Uterus (tissue), 4 donors: ENCODE measurements around the gene C1orf94. TPM values are rescaled to one million over a fixed set of nuclear protein-coding genes. Genes with fewer than 3 reads are reported as not detected.

Source experiments
- DNase-seq, 2 donors: peaks; one replicate each; pipeline ENCODE4 v3.0.0-alpha.2; 2019 to 2020
- H3K27ac ChIP-seq, 2 donors: fragments of 200-600 bp; sonication (generic); 1 replicate in 1 of 2; 2 replicates in 1 of 2; pipeline ENCODE4 v1.5.1; 2016 to 2018
- H3K27me3 ChIP-seq, 2 donors: fragments of 200-600 bp; sonication (generic); one replicate each; pipeline ENCODE4 v1.5.1; 2018 to 2019; ENCODE audit warnings: control low read depth in 1 of 2
- H3K36me3 ChIP-seq, 2 donors: fragments of 200-600 bp; sonication (generic); one replicate each; pipeline ENCODE4 v1.5.1; 2019; ENCODE audit warnings: control low read depth in 1 of 2
- H3K4me1 ChIP-seq, 2 donors: fragments of 200-600 bp; sonication (generic); one replicate each; pipeline ENCODE4 v1.5.1; 2018 to 2019; ENCODE audit warnings: control low read depth in 1 of 2
- H3K4me3 ChIP-seq, 2 donors: fragments of 200-600 bp; sonication (generic); 1 replicate in 1 of 2; 2 replicates in 1 of 2; pipeline ENCODE4 v1.5.1; 2018 to 2019; ENCODE audit warnings: mild to moderate bottlenecking in 1 of 2
- H3K9me3 ChIP-seq, 2 donors: fragments of 200-600 bp; sonication (generic); one replicate each; pipeline ENCODE4 v1.5.1; 2019; ENCODE audit warnings: control low read depth in 1 of 2
- POLR2A ChIP-seq, 2 donors: fragments of 450-650 bp; IDR thresholded peaks; one replicate each; pipeline ENCODE4 v1.6.1; 2016; ENCODE audit warnings: antibody characterized with exemption in 2 of 2, mild to moderate bottlenecking in 1 of 2, moderate library complexity in 1 of 2
- intact Hi-C: fragments of 100-400 bp; cut with DNase I; formaldehyde crosslinking; loops from one replicate; pipeline ENCODE4 v1.15.1; 2023; ENCODE audit warnings: low total_unique reads
- total RNA-seq, 4 donors: library from RNA; depleted of rRNA in 3 of 4; stranded (reverse); fragments of >200 nt in 3 of 4; gene quantifications; one replicate each; pipeline versions ENCODE4 v1.1.0 to v1.2.4, GENCODE V29; 2014 to 2023
- TF ChIP-seq, protein P1 (sequence below), 4 experiments: fragments of 200-600 bp in 2 of 4; fragments of 450-650 bp in 2 of 4; sonication (generic) in 2 of 4; IDR thresholded peaks; one replicate each; pipeline ENCODE4 v1.5.1; 2016 to 2019; ENCODE audit warnings: antibody characterized with exemption in 4 of 4, mild to moderate bottlenecking in 2 of 4, moderate library complexity in 1 of 4
- donor health status: DM: yes; HTN: yes; CAD: no.

The C1orf94 gene
- total RNA-seq, 4 donors from 2014 or later, result not detected

DNA sequence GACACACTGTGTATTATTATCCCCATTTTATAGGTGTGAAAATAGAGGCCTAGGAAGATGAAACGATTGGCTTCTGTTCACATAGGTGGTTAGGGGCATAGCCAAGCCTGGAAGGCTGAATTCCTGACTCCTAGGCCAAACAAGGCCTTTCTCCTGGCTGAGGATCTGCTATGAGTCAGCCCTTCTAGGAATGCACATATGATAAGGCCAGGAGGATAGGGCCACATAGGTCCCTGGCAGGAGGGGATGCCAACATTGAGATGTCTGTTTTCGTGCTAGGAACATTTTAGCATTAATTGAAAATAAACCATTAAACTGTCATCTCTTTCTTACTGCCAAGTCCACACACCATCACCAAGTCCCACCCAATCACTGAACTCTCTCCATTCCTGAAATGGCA is 20.8 kb upstream of the C1orf94 start:
- Histone ChIP-seq H3K27ac (no peak overlapping the region), H3K36me3 (no peaks in the 10 kb centered on the region), H3K4me1 (no peaks in the 10 kb centered on the region), H3K27me3 (no peaks in the 10 kb centered on the region), H3K4me3 (no peak overlapping the region), H3K9me3 (no peaks in the 10 kb centered on the region)
- DNase-seq, result no peak
- TF ChIP-seq, protein P1, sequence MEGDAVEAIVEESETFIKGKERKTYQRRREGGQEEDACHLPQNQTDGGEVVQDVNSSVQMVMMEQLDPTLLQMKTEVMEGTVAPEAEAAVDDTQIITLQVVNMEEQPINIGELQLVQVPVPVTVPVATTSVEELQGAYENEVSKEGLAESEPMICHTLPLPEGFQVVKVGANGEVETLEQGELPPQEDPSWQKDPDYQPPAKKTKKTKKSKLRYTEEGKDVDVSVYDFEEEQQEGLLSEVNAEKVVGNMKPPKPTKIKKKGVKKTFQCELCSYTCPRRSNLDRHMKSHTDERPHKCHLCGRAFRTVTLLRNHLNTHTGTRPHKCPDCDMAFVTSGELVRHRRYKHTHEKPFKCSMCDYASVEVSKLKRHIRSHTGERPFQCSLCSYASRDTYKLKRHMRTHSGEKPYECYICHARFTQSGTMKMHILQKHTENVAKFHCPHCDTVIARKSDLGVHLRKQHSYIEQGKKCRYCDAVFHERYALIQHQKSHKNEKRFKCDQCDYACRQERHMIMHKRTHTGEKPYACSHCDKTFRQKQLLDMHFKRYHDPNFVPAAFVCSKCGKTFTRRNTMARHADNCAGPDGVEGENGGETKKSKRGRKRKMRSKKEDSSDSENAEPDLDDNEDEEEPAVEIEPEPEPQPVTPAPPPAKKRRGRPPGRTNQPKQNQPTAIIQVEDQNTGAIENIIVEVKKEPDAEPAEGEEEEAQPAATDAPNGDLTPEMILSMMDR (IDR thresholded peaks at IDR 0.05), result no peak
- TF ChIP-seq POLR2A (IDR thresholded peaks at IDR 0.05), result no peak
- intact Hi-C loops, result no loop called here

DNA sequence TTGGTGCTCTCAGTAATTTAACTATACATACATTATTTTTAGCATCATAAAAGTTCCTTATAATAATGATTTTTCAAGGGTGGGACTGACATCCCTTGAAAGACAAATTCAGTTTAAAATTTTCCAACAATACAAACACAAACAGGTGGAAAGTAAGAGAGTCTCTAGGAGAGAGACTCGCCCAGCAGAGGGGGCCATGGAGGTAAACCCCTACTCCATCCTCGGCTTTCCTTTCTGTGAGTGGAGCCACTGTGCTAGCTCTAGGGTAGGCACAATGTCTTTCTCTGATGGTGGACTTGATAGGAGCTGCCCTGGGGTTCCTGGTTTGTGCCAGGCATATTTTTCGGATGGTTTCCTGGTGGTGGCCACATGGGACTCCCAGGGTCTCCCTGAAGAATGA is 20.0 kb upstream of the C1orf94 start:
- Histone ChIP-seq H3K4me3 (no peak overlapping the region), H3K4me1 (no peaks in the 10 kb centered on the region), H3K27me3 (no peaks in the 10 kb centered on the region), H3K9me3 (no peaks in the 10 kb centered on the region), H3K27ac (no peak overlapping the region), H3K36me3 (no peaks in the 10 kb centered on the region)
- TF ChIP-seq, protein P1 (IDR thresholded peaks at IDR 0.05), result no peak
- TF ChIP-seq POLR2A (IDR thresholded peaks at IDR 0.05), result no peak
- DNase-seq, result no peak
- intact Hi-C loops, result no loop called here

DNA sequence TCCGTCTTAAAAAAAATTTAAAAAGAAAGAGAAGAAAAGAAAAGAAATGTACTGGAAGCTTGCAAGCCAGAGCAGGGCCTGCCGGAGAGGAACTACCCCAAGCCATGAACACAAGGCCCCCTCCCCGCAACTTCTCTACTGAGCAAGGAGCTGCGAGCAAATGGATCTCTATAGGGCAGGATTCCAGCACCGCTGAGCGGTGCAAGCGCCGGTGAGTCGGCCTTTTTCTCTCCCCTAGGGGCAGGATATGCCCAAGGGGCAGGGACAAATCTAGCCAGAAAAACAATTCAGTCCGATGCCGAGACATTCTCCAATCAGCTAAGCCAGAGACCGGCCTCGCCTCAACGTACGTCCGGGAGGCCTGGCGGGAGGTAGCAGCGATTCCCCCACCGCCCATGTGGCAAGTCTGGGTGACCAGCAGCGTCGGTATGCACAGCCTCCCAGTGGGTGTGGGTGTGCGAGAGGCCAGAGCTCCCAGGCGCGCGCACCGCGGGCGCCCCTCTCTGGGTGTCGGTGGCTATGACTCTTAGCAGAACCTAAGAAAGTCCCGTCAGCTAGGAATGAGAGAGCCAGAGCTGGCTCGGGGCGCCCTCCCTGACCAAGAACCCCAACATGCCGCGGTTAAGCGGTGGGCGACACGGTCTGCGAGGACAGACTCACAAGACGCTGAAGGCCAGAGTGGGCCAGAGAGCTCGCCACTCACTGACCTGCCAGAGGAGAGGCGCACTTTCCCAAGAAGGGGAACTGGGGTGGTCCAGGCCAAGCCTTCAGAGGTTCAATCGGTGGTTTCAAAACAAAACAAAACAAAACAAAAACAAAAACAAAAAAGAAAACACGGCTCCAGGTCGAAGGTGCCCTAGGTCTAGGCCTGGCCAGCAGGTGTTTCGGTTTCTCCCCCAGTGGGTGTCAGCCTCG is 13.6 kb upstream of the C1orf94 start:
- Histone ChIP-seq H3K4me3 (peak overlapping the region; percentile 4 to 22), H3K9me3 (no peaks in the 10 kb centered on the region), H3K27me3 (peaks cover 0 to 22% of the 10 kb centered on the region in 2 donors), H3K4me1 (peaks cover 0 to 23% of the 10 kb centered on the region in 2 donors), H3K27ac (no peak overlapping the region), H3K36me3 (no peaks in the 10 kb centered on the region)
- no peak for TF ChIP-seq POLR2A (IDR thresholded peaks at IDR 0.05)
- TF ChIP-seq, protein P1 (IDR thresholded peaks at IDR 0.05), result peak in 3 of 4 experiments; percentile 17 to 31 (median 26)
- peak in 1 of 2 donors; percentile 25 for DNase-seq
- intact Hi-C loops, result no loop called here

DNA sequence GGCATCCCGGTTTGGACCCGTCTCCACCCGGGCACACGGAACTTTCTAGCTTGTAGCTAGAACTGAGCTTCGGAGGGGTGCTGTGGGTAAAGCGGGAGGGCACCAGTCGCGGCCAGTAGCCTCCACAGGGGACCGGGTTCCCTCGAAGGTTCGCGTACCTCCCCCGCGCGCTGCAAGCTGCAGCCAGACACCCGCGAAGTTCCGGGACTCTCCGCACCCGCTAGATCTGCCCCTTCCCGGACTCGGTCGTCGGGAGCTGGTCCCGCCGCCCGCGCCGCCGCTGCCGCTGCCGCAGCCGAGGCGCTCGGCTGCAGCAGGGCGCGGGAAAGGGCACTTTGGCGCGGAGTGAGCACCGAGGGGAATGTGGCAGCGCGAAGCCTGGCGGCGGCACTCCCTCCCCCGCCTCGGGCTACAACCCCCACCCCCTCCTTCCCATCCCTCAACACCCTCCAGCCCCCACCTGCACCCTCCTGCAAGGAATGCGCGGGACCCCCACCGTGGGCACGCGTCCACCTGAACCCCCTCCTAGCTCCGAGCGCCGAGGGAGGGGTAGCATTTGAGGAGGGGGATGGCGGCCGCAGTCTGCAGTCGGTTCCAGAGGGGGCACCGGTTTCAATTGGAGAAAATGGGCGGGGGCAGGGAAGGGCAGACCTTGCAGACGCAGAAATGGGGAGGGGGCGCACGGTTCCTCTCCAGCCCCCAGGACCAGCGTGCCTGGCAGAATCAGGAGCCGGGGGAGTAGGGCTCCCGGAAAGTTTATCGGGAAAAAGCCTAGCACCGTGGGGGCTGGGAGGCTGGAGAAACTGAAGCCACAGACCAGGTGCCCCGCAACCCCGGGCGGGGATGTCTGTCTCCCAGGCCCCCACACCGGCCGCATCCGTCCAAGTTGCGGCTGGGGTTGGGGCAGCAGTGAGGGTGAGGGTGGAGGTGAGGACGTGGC is 12.6 kb upstream of the C1orf94 start:
- intact Hi-C loops, result no loop called here
- H3K27me3 ChIP-seq, result peaks cover 0 to 26% of the 10 kb centered on the region in 2 donors
- no peak for DNase-seq

More for the DNA sequence above, 12.6 kb upstream of the C1orf94 start:
- Histone ChIP-seq H3K27ac (no peak overlapping the region), H3K9me3 (no peaks in the 10 kb centered on the region), H3K4me1 (peaks cover 0 to 23% of the 10 kb centered on the region in 2 donors), H3K36me3 (no peaks in the 10 kb centered on the region), H3K4me3 (peak overlapping the region; percentile 4 to 22)
- TF ChIP-seq, protein P1 (IDR thresholded peaks at IDR 0.05), result no peak
- TF ChIP-seq POLR2A (IDR thresholded peaks at IDR 0.05), result no peak
